ENCODE results near the gene KLK11. TPM values are rescaled to one million over a fixed set of nuclear protein-coding genes. Genes with fewer than 3 reads are reported as not detected.

The KLK11 gene
- total RNA-seq, 1 donor from 2014 or later, result 103 TPM

- H3K4me3 ChIP-seq, result peak overlapping the region in 1 of 2 donors; percentile 35
- no peaks in the 10 kb centered on the region for H3K9me3 ChIP-seq
- TF ChIP-seq POLR2A (IDR thresholded peaks at IDR 0.05), result no peak
- TF ChIP-seq, protein P1, sequence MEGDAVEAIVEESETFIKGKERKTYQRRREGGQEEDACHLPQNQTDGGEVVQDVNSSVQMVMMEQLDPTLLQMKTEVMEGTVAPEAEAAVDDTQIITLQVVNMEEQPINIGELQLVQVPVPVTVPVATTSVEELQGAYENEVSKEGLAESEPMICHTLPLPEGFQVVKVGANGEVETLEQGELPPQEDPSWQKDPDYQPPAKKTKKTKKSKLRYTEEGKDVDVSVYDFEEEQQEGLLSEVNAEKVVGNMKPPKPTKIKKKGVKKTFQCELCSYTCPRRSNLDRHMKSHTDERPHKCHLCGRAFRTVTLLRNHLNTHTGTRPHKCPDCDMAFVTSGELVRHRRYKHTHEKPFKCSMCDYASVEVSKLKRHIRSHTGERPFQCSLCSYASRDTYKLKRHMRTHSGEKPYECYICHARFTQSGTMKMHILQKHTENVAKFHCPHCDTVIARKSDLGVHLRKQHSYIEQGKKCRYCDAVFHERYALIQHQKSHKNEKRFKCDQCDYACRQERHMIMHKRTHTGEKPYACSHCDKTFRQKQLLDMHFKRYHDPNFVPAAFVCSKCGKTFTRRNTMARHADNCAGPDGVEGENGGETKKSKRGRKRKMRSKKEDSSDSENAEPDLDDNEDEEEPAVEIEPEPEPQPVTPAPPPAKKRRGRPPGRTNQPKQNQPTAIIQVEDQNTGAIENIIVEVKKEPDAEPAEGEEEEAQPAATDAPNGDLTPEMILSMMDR (IDR thresholded peaks at IDR 0.05), result no peak
- TF ChIP-seq POLR2AphosphoS5 (IDR thresholded peaks at IDR 0.05; ENCODE audit: insufficient read depth in 1 of 2, low read depth in 1 of 2), result no peak
- intact Hi-C loops (cut with DNase I), result no loop called here
- peak overlapping the region; percentile 64 for H3K27ac ChIP-seq
- DNase-seq (ENCODE audit: extremely low spot score in 2 of 2), result no peak
- no peaks in the 10 kb centered on the region for H3K4me1 ChIP-seq
- no peaks in the 10 kb centered on the region for H3K27me3 ChIP-seq
- no peaks in the 10 kb centered on the region for H3K36me3 ChIP-seq
These were observed 24.3 kb downstream of the KLK11 start for GRCh38 chr19:51002089-51002532.

- DNase-seq (ENCODE audit: extremely low spot score in 2 of 2), result no peak
- intact Hi-C loops (cut with DNase I), result no loop called here
- H3K27ac ChIP-seq, result peak within 1 kb of the TSS; percentile 64
These were observed 24.9 kb downstream of the KLK11 start, which contains the start of gene KLK8 for GRCh38 chr19:51001515-51001914. KLK8 (minus strand) TSS chr19:51001604; CDS start chr19:51001167, 437 bp downstream.

DNA sequence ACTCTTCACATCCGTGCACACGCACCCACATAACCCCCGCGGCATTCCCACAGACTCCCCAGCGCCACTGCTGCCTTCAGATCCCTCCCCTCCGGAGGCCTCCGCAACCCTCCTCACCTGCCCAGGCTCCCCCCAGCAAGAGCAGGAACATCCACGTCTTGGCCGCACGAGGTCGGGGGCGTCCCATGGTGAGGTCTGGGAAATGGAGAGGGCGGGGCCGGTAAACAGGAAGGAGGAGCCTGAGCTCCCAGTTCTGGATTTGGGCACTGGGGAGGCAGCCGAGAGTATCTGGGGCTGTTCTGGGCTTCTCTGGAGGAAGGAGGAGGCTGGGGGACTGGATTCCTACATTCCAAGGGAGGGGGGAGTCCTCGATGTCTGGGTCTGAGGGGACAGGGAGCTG is 25.4 kb downstream of the KLK11 start:
- intact Hi-C loops (cut with DNase I), result no loop called here
- Histone ChIP-seq H3K4me3 (peak overlapping the region in 1 of 2 donors; percentile 35), H3K27ac (peak overlapping the region; percentile 64), H3K27me3 (no peaks in the 10 kb centered on the region), H3K9me3 (no peaks in the 10 kb centered on the region), H3K4me1 (no peaks in the 10 kb centered on the region), H3K36me3 (no peaks in the 10 kb centered on the region)
- TF ChIP-seq, protein P1 (IDR thresholded peaks at IDR 0.05), result no peak
- TF ChIP-seq POLR2AphosphoS5 (IDR thresholded peaks at IDR 0.05; ENCODE audit: insufficient read depth in 1 of 2, low read depth in 1 of 2) (peak in 1 of 2 donors; percentile 28), POLR2A (IDR thresholded peaks at IDR 0.05) (no peak)
- DNase-seq (ENCODE audit: extremely low spot score in 2 of 2), result no peak

More at GRCh38 chr19:51001515-51001914, 24.9 kb downstream of the KLK11 start, which contains the start of gene KLK8:
- H3K4me1 ChIP-seq, result no peaks in the 10 kb centered on the region
- no peaks in the 10 kb centered on the region for H3K9me3 ChIP-seq
- no peaks in the 10 kb centered on the region for H3K27me3 ChIP-seq
- no peak for TF ChIP-seq POLR2AphosphoS5 (IDR thresholded peaks at IDR 0.05; ENCODE audit: insufficient read depth in 1 of 2, low read depth in 1 of 2)
- TF ChIP-seq, protein P1 (IDR thresholded peaks at IDR 0.05), result no peak
- H3K4me3 ChIP-seq, result peak within 1 kb of the TSS in 1 of 2 donors; percentile 35
- no peaks in the 10 kb centered on the region for H3K36me3 ChIP-seq

- Histone ChIP-seq H3K27me3 (no peaks in the 10 kb centered on the region), H3K9me3 (no peaks in the 10 kb centered on the region), H3K27ac (no peak overlapping the region), H3K4me1 (no peaks in the 10 kb centered on the region), H3K36me3 (no peaks in the 10 kb centered on the region), H3K4me3 (peak overlapping the region in 1 of 2 donors; percentile 35)
- DNase-seq (ENCODE audit: extremely low spot score in 2 of 2), result no peak
- TF ChIP-seq POLR2A (IDR thresholded peaks at IDR 0.05) (no peak), POLR2AphosphoS5 (IDR thresholded peaks at IDR 0.05; ENCODE audit: insufficient read depth in 1 of 2, low read depth in 1 of 2) (no peak)
- TF ChIP-seq, protein P1 (IDR thresholded peaks at IDR 0.05), result no peak
- intact Hi-C loops (cut with DNase I), result no loop called here
These were observed 26.0 kb downstream of the KLK11 start for GRCh38 chr19:51000426-51000825.

- DNase-seq (ENCODE audit: extremely low spot score in 2 of 2), result no peak
- TF ChIP-seq POLR2AphosphoS5 (IDR thresholded peaks at IDR 0.05; ENCODE audit: insufficient read depth in 1 of 2, low read depth in 1 of 2), result no peak
- TF ChIP-seq, protein P1 (IDR thresholded peaks at IDR 0.05), result no peak
- no peak for TF ChIP-seq POLR2A (IDR thresholded peaks at IDR 0.05)
- H3K4me3 ChIP-seq, result no peak overlapping the region
- no peaks in the 10 kb centered on the region for H3K27me3 ChIP-seq
- H3K9me3 ChIP-seq, result no peaks in the 10 kb centered on the region
- intact Hi-C loops (cut with DNase I), result no loop called here
- H3K4me1 ChIP-seq, result no peaks in the 10 kb centered on the region
- no peak overlapping the region for H3K27ac ChIP-seq
- no peaks in the 10 kb centered on the region for H3K36me3 ChIP-seq
These were observed 27.7 kb downstream of the KLK11 start for GRCh38 chr19:50998686-50999085.
